Activated CD4-positive, alpha-beta T cell treated with anti-CD3 and anti-CD28 coated beads for 1 hour (primary cell): ENCODE data around the gene CASP7.
"Not testable (repeated sequence)": the region's sequence is repeated elsewhere in the genome, so short reads cannot be mapped to it uniquely, and the experiment has no call there.

ENCODE experiments used
- DNase-seq: peaks from one replicate; pipeline ENCODE4 v3.0.0-alpha.2; 2020

Gene CASP7

DNA sequence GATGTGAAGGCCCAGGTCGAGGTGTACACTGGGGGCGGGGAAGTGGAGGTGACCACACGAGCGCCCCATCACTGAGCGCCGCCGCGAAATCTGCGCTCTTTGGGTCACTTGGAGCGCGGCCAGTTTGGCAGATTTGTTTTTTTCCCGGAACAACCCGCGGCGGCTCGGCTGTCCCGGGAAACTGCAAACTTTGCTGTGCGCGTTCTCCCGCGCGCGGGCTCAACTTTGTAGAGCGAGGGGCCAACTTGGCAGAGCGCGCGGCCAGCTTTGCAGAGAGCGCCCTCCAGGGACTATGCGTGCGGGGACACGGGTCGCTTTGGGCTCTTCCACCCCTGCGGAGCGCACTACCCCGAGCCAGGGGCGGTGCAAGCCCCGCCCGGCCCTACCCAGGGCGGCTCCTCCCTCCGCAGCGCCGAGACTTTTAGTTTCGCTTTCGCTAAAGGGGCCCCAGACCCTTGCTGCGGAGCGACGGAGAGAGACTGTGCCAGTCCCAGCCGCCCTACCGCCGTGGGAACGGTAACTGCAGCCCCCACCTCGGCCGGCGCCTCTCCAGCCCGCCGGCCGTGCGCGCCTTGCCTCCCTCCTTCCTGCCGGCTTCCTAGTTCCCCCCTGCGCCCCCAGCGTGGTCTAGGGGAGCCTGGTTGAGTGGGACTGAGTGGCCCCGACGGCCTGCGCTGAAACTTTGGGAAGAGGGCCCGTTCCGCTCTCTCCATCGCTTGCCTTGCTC is at the start of gene CASP7:
CASP7 (plus strand) TSS at position 450 of the 727 bp plus-strand sequence. CDS start 17,582 bp downstream, outside the sequence.
- peak; percentile 71 for DNase-seq

DNA sequence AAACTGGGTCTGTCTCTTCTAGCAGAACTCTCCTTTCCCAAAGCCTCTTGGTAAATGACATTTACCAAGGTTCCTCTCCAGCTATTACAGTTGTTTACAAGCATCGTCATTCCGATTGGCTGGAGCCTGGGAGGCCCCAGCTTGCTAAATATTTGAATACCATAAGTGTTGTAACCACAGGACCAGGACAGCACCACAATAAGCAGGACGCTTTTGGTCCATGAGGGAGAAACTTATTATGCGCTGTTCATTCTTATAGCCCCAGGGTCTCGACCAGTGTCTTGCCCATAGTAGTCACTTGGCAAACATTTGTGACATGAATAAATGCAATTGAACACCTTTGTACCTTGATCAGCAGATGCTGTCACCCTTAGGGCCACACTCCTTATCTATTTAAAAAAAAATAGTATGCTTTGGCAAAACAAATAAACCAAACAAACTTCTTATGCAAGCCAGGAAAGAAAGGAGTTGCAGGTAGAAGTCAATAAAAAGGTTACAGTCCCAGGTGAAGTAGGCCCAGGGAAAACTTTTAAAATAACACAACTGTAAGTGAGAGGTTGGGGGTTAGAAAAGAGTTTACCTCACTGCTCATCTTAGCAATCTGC is 48.7 kb upstream of the CASP7 start:
- no peak for DNase-seq

DNA sequence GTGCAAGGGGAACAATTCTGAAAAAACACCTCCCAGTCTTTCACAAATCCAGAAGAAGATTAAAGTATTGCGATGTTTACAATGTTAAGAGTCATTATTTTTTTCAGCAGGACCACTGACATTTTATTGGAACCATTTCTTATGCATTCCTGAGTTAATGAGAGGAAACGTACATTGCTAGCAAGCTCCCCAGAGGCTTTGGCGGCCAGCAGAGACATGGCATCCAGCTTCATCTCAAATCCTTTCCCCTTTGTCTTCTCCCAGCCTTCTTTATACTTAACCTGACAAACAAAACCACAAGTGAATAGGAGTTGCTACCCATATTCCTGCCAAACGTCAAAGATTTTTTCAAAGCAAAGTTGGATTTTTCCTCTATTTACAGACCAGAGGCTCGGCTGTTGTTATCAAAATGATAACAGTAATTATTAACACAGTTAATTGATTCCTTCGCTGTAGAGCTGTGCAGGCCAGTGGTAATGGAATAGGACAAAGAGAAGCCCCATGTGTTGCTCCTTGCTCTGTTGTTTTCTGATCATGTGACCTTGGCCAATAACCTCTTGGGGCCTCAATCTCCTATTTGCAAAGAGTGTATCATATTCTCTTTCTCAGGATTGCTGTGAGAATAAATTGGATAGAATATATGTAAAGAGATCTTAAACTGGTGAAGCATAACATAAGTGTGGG is 47.9 kb upstream of the CASP7 start:
- no peak for DNase-seq

- no peak for DNase-seq
These were observed 39.7 kb upstream of the CASP7 start for GRCh38 chr10:113639966-113640365.

GRCh38 chr10:113641702-113642101 is 38.0 kb upstream of the CASP7 start:
- no peak for DNase-seq

GRCh38 chr10:113643183-113643582 is 36.5 kb upstream of the CASP7 start:
- no peak for DNase-seq

DNA sequence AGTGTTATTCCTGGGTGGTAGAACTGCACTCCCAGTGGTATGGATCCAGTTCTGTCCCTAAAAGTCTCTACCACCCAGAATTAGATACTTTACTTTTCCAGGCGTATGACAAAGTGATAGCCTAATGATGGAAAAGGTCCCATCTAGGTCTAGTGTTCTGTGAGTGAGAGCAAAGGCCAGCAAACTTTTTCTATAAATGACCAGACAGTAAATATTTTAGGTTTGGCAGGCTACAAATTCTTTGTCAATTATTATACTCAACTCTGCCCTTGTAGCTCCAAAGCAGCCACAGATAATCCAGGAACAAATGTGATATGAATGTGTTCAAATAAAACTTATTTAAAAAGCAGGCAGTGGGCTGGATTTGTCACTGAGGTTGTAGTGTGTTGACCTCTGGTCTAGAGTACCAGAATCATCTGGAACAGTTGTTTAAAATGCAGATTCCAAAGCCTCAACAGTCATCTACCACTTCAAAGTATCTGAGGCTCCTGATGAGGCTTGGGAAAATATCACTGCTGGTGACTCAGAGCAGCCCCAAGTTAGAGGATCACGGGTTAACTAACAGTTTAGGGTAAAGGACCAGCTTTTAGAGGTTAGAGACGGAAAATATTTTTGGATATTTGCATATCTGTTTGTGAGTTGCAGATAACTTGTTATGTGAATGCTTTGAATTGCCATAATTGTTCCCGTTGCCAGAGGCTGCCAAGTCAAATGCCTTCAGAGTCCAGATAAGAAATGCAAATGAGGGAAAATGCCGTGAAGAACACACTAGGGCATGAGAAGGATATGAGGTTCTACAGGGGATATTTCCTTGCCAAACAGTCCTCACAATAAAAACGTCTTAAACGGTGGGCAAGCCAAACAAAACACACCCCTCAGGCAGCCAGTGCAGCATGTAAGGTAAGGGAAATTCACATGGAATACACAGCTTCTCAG is 35.3 kb upstream of the CASP7 start:
- no peak for DNase-seq

GRCh38 chr10:113646336-113647201 is 33.1 kb upstream of the CASP7 start:
- DNase-seq: no peak

GRCh38 chr10:113647812-113648211 is 31.9 kb upstream of the CASP7 start:
- no peak for DNase-seq

DNA sequence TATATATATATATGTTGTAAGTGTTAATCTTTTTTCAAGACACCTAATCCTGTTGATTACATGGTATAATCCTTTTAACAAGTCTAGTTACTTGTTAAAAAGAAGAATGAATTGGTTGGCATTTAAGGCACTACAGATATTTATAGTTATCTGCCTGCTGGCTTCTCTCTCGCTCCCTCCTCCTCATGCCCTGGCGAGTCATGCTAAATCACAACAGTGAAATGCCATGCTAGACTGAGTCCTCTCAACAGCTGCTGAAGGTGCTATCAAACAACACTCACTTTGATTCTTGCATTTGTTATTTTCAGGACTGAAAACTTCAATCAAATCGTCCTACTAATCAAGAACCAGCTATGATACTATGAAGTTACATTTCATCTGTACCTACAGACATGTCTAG is 31.2 kb upstream of the CASP7 start:
- no peak for DNase-seq

- DNase-seq: no peak
These were observed 29.5 kb upstream of the CASP7 start for GRCh38 chr10:113650172-113650571.

DNA sequence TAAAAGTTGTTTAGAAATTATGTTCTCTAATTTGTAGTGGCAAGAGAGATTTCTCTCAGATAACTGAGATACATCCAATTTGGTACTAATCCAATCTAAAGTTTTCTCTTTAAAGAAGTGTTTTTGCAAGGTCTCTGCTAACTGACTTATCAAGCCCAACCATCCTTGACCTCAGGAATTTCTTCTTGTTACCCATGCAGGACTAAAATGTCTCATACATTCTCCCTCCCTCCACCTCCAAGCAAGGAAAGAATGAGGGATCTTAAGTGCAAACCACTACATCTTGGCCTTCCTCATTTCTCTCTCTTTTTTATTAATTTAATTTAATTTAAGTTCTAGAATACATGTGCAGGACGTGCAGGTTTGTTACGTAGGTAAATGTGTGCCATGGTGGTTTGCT is 28.7 kb upstream of the CASP7 start:
- no peak for DNase-seq

DNA sequence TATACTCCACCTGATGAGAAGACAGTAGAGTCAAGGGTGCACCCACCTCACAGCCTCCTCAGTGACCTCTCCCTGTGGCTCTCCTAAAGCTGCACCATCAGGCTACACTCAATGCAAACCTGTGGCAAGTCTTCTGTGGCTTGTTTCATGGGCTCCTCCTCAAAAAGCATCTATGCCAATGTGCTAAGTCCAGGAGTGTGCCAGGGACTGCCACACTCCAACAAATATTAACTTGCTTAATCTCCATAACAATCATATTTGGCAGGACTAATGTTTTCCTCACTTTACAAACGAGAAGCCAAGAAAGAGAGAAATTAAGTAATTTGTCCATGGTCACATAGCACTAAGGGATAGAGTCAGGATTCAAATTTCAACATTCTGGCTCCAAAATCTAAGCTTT is 27.8 kb upstream of the CASP7 start:
- no peak for DNase-seq

- DNase-seq: not testable (repeated sequence)
These were observed 27.3 kb upstream of the CASP7 start for GRCh38 chr10:113652456-113652855.

DNA sequence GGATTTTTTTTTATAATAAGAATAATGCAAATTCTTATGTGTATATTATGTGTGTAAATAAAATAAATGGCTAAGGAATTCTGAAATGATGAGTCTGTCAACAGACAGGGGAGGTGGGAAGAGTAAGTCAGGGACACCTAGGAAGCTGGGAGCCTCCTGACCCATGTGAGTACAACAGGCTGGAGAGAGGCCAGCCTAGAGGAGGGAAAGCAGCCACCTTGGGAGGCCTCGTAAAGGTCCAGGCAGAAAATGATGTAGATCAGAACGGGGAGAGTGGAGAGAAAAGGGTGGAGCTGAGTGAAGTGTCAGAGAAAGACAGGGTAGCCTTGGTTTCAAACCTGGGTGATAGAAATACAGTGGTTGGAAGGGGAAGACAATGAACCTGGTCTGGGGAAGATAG is 22.8 kb upstream of the CASP7 start:
- no peak for DNase-seq

GRCh38 chr10:113657544-113657943 is 22.2 kb upstream of the CASP7 start:
- DNase-seq: no peak

- no peak for DNase-seq
These were observed 18.4 kb upstream of the CASP7 start for GRCh38 chr10:113661332-113661731.

- DNase-seq: no peak
These were observed 16.6 kb upstream of the CASP7 start for GRCh38 chr10:113663142-113663541.

GRCh38 chr10:113663908-113664307 is 15.8 kb upstream of the CASP7 start, which contains the start of gene NRAP:
Gene NRAP, minus strand, starts transcription at chr10:113664041. Its CDS starts 159 bp downstream, at chr10:113663882.
- no peak for DNase-seq

- no peak for DNase-seq
These were observed 14.4 kb upstream of the CASP7 start for GRCh38 chr10:113665352-113665751.

DNA sequence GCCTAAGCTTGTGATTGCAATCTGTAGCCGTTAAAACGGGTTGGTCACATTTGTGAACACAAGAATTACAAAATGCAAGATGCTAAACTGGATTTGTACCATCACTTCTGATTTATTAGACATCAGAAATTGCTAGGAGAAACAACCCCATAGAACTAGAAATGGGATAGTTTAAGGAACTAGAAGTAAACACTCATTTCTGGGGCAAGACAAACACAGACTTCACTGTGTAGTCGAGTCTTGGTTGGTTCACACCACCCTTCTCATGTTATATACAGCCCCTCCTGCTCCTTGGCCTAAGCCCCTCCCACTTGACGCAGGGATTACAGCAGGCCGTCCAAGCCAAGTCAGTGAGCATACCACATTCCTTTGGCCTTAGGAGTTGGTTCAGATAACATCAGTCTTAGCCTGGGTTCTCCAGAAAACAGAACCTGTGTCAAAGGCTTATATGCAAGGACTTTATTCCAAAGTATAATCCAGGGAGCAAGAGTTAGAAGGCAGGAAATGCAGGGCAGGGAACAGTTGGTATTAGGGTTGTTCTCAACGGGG is 13.8 kb upstream of the CASP7 start:
- no peak for DNase-seq
